HG03460 (cell line): ENCODE results near the gene FN1.
A peak's percentile ranks its signal among the peaks of the same experiment; 100 is the strongest.

Experiments used
- ATAC-seq: cut with Tn5 transposase; IDR thresholded peaks from one replicate; pipeline ENCODE4 v1.9.1; 2021; ENCODE audit not compliant: unreplicated experiment

Gene FN1

GRCh38 chr2:215442401-215442787, 6.5 kb upstream of the FN1 start:
- ATAC-seq, result no peak

- ATAC-seq, result no peak
These were observed 5.9 kb upstream of the FN1 start for GRCh38 chr2:215441560-215442400.

- no peak for ATAC-seq
These were observed 4.2 kb upstream of the FN1 start for GRCh38 chr2:215439980-215440512.

- ATAC-seq, result no peak
These were observed 3.5 kb upstream of the FN1 start for GRCh38 chr2:215439404-215439803.

- ATAC-seq, result no peak
These were observed 1.7 kb upstream of the FN1 start for GRCh38 chr2:215437614-215438013.

GRCh38 chr2:215436705-215437565, 1.1 kb upstream of the FN1 start:
- no peak for ATAC-seq

- peak; percentile 48 for ATAC-seq
These were observed 493 bp downstream of the FN1 start for GRCh38 chr2:215435280-215435869.

- no peak for ATAC-seq
These were observed 1.2 kb downstream of the FN1 start for GRCh38 chr2:215434447-215435279.

- no peak for ATAC-seq
These were observed 2.9 kb downstream of the FN1 start for GRCh38 chr2:215432759-215433594.

GRCh38 chr2:215431778-215432758, 3.8 kb downstream of the FN1 start:
- ATAC-seq, result no peak

GRCh38 chr2:215431290-215431689, 4.6 kb downstream of the FN1 start:
- ATAC-seq, result no peak

GRCh38 chr2:215430528-215431187, 5.2 kb downstream of the FN1 start:
- ATAC-seq, result no peak

GRCh38 chr2:215429424-215429823, 6.4 kb downstream of the FN1 start:
- no peak for ATAC-seq

- no peak for ATAC-seq
These were observed 7.6 kb downstream of the FN1 start for GRCh38 chr2:215428060-215428910.

GRCh38 chr2:215427585-215427984, 8.3 kb downstream of the FN1 start:
- ATAC-seq, result no peak

GRCh38 chr2:215425021-215425782, 10.7 kb downstream of the FN1 start:
- no peak for ATAC-seq
